GM20431 (cell line): ENCODE results near the gene CATSPER1.

Experiments used
- in situ Hi-C: fragments of 300-500 bp; cut with MseI, MboI; formaldehyde crosslinking; loops from one replicate; pipeline ENCODE4 v1.15.0; 2020; ENCODE audit warnings: low sequenced_read_pairs; ENCODE audit not compliant: unreplicated experiment

Gene CATSPER1

GRCh38 chr11:66026017-66026529, at the start of gene CATSPER1:
Gene CATSPER1 (minus strand): TSS chr11:66026479. CDS start chr11:66026379, 100 bp downstream.
- in situ Hi-C loops = no loop called here

DNA sequence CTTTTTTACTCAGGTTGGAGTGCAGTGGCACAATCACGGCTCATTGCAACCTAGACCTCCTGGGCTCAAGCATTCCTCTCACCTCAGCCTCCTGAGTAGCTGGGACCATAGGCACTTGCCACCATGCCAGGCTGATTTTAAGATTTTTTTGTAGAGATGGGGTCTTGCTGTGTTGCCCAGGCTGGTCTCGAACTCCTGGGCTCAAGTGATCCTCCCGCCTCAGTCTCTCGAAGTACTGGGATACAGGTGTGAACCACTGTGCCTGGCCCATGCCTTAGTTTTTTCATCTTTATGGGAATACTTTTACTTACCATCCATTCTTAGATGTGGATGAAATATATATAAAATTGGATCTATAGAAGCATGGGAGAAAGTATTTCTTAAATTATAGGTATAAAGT, 49.0 kb upstream of the CATSPER1 start:
- in situ Hi-C loops = no loop called here

GRCh38 chr11:66073669-66074068, 47.4 kb upstream of the CATSPER1 start:
- in situ Hi-C loops = no loop called here

DNA sequence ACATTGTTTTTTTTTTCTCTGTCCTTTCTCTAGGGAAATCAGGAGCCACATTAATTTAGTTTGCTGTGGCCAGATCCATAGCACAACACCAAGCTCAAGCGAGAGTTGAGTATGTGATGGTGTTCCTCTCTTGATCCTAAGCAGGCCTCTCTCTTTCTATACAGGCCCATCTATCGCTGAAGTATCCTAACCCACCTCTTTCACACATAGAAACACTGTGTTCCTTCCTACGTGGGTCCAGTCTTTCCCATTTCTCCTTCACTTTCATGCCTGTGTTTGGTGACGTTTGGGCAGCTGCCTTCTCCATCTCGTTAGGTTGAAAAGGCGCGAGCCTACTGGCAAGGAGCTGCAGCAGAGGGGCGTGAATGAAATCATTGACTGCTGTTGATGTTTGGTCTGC, 46.2 kb upstream of the CATSPER1 start:
- in situ Hi-C loops = no loop called here

DNA sequence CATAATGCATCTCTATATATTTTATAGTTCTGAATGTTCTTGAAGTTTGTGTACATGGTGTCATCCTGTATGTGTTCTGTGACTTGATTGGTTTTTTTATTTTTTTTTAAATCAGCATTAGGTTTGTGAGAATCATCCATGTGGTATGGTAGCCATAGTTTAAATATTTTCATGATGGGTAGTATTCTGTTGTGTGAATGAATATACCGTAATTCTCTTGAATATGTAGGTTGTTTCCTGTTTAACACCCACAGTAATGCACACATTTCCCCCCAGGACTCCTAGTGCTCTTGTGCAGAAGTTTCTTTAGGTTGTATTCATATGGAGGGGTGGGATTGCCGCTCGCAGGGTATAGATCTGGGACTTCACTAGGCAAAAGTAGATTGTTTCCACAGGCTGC, 45.8 kb upstream of the CATSPER1 start:
- in situ Hi-C loops = no loop called here

DNA sequence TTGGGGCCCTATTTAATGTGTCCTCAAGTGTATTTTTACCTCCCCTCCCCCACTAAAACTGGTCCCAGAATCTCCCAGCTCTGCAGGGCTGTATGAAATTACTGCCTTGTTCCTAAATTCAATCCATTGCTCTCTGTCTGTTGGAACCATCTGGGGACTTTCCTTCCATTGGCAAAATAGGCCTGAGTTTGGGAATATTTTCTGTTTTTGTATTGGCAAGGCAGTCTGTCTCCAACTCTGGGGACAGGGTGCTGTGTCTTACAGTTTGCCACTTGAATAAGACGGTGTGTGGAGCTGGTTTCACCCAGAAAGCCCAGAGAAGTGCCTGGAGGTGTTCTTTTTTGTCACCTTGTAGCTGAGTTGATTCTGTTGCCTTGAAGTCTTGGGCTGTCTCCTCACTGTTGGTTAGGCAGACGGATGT, 45.1 kb upstream of the CATSPER1 start:
- in situ Hi-C loops = no loop called here

DNA sequence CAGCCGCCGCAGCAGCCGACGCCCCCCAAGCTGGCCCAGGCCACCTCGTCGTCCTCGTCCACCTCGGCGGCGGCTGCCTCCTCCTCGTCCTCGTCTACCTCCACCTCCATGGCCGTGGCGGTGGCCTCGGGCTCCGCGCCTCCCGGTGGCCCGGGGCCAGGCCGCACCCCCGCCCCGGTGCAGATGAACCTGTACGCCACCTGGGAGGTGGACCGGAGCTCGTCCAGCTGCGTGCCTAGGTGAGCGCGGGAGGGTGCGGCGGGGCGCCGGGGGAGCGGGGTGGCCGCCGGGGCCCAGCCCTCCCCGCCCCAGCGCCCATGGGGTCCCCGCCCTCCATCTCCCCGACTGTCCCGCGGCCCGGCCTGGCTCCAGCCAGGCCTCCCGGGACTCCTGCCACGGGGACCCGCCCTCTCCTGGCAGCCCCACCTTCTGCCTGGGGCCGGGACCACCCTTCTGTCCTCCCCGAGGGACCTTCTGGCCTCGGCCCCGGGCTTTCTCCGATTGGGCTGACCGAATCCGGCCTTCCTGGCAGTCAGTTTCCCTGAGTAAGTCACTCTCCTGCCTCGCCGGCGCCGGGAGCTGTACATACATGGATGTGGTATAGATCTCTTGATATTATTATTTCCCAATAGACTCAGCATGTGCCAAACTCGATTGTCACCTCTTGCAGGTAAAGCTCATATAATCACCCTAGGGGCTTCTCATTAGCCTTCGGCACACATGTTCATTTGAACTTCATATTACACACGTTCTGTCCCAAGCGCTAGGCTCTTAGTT, 44.5 kb upstream of the CATSPER1 start:
- in situ Hi-C loops = no loop called here

DNA sequence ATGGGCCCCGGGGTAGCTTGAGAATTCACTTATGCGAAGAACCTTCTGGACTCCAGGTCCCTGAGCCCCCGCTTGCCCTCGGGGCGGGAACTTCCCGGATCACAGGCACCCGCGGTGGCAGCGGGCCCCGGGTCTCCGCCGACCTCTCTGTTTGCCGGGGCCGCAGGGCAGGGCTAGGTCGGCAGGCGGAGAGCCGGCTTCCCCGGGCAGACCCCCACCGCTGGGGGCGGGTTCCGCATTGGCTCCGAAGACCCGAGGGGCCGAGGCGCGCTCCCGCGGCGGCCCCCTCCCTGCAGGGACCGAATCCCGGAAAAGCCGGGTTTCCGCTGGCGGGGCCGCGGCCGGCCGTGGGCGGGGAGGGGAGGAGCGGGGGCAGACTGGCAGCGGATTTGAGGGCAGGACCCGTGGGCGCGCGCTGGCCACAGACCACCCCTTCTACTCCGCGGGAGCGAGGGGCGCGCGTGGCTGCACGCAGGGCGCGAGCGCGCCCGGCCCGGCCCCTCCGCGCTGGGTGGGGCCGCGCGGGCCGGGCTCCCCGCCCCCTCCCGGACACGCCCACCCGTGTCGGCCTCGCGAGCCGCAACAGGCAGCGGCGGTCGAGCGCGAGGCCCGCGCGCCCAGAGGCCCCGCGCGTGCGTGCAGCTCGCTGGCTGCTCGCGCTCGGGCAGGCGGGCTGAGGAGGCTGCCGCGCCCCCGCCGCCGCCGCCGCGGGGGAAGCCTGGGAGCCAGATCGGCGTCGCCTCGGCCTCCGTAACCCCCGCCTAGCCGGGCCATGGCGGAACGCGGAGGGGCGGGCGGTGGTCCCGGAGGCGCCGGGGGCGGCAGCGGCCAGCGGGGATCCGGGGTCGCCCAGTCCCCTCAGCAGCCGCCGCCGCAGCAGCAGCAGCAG, 43.7 kb upstream of the CATSPER1 start, which contains the start of gene PACS1:
TSS of gene PACS1 (plus strand) at position 558 of the 889 bp plus-strand sequence. CDS start at position 773, 215 bp downstream.
- in situ Hi-C loops = loop anchor here (5.0 kb wide), 1 partner anchor 62 kb away; no protein-coding TSS in a partner anchor

GRCh38 chr11:66068923-66069714, 42.8 kb upstream of the CATSPER1 start:
- in situ Hi-C loops = loop anchor here (5.0 kb wide), 1 partner anchor 63 kb away; no protein-coding TSS in a partner anchor

GRCh38 chr11:66068154-66068821, 42.0 kb upstream of the CATSPER1 start:
- in situ Hi-C loops = loop anchor here (5.0 kb wide), 1 partner anchor 64 kb away; no protein-coding TSS in a partner anchor

GRCh38 chr11:66067640-66068039, 41.4 kb upstream of the CATSPER1 start:
- in situ Hi-C loops = loop anchor here (5.0 kb wide), 1 partner anchor 65 kb away; no protein-coding TSS in a partner anchor

DNA sequence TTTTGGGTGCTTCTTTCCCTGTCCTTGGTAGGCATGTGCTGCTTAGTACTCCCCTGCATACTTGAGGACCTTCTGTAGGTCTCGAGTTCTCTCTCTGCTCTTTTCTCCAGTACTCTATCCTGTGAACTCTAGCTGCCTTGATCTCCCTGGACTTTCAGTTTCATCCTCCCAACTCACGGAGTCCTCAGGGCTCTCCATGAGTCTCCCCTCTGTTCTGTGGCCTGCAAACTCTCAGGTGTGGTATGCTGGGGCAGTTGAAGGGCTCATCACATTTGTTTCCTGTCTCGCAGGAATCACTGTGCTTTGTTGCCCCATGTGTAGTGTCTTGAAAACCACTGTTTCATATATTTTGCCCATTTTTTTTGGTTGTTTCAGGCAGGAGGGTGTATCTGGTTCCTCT, 40.5 kb upstream of the CATSPER1 start:
- in situ Hi-C loops = loop anchor here (5.0 kb wide), 1 partner anchor 66 kb away; no protein-coding TSS in a partner anchor

DNA sequence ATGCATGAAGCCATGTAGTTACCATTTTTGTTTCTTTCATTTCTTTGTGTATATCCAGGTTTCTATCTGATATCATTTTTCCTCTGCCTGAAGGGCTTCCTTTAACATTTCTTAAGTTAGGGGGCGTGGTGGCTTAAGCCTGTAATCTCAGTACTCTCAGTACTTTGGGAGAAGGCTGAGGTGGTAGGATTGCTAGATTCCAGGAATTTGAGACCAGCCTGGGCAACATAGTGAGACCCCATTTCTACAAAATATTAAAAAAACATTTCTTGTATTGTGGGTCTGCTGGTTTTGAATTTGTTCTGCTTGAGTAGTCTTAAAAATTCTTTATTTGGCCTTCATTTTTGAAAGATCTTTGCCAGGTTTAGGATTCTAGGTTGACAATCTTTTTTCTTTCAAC, 38.3 kb upstream of the CATSPER1 start:
- in situ Hi-C loops = no loop called here

DNA sequence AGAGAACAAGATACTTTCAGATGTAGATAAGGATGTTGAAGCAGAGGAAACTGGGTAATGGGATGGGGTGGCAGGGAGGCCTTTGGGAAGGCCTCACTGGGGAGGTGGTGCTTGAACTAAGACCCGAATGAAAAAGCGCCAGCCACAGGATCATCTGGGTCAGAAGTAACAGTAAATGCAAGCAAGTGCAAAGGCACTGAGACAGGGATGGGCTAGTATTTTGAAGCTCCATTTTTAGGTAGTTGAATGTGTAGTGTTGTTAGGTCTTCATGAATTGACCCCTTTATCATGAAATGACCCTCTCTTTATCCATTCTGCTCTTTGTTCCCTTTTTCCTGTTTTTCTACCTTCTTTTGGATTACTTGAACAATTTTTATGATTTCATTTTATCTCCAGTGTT, 37.6 kb upstream of the CATSPER1 start:
- in situ Hi-C loops = no loop called here

DNA sequence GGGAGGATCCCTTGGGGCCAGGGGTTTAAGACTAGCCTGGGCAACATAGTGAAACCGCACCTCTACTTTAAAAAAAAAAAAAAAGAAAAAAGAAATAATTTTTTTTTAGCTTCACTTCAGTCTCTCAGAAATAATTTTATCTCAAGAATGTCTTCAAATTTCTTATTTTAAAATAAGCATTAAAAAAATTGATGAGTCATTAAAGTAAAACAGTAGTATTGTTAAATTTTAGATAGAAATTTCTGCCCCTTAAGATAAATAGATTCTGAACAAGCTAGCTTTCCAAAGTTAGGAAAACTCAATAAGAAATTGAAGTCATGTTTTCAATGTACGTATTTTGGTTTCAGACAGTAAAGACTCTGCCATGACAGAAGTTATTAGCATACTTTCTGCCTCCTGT, 36.1 kb upstream of the CATSPER1 start:
- in situ Hi-C loops = no loop called here

- in situ Hi-C loops = no loop called here
Observed at GRCh38 chr11:66061268-66061667, 35.0 kb upstream of the CATSPER1 start.

GRCh38 chr11:66059966-66060680, 33.8 kb upstream of the CATSPER1 start:
- in situ Hi-C loops = no loop called here

GRCh38 chr11:66056501-66056900, 30.2 kb upstream of the CATSPER1 start:
- in situ Hi-C loops = no loop called here

GRCh38 chr11:66055021-66055420, 28.7 kb upstream of the CATSPER1 start:
- in situ Hi-C loops = no loop called here
